ENCODE data around the gene DGKD.

DGKD gene

DNA sequence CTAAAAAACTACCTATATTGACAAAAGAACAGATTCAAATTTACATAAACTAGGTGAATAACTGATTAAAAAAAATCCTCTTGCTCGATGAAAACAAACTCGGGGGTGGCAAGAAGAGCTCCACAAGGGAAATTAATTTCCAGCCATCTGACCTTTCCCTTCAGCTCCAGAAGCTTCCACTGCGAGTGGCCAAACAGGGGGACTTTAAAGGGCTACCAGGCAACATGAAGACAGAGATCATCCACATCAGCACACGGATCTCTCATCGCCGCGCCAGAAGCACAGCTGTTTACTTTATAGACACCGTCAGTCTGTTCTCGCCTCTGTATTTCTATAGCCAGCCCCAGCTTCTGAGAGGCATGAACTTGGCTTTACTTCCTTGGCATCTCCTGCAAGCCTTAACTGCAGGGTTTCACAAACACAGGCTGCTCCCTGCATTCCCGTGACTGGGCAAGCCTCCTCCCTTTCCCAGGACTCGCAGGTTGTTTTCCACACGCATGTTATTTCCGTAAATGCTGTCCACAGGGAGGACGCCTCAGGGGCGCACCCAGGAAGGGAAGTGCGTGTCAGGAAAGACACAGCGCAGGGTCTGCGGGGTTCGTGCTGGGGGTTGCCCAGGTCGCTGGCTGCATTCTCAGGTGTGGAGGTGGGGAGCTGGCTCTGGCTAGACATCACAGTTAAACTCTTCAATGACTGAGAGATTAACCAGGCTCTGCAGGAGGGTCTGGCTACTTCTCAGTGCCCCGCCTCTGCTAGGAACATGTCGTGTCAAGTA, 127.3 kb downstream of the DGKD start:
- TF ChIP-seq POLR2AphosphoS5 (IDR thresholded peaks at IDR 0.05; ENCODE audit: low read depth, low read length) = no peak
- no peak for TF ChIP-seq SIN3A (IDR thresholded peaks at IDR 0.05; ENCODE audit: borderline replicate concordance, insufficient read depth, low read length)
- TF ChIP-seq FOXP2 (optimal IDR thresholded peaks at IDR 0.05; ENCODE audit: borderline replicate concordance, extremely low read depth, extremely low read length, insufficient read depth) = no peak
- TF ChIP-seq, protein P1, sequence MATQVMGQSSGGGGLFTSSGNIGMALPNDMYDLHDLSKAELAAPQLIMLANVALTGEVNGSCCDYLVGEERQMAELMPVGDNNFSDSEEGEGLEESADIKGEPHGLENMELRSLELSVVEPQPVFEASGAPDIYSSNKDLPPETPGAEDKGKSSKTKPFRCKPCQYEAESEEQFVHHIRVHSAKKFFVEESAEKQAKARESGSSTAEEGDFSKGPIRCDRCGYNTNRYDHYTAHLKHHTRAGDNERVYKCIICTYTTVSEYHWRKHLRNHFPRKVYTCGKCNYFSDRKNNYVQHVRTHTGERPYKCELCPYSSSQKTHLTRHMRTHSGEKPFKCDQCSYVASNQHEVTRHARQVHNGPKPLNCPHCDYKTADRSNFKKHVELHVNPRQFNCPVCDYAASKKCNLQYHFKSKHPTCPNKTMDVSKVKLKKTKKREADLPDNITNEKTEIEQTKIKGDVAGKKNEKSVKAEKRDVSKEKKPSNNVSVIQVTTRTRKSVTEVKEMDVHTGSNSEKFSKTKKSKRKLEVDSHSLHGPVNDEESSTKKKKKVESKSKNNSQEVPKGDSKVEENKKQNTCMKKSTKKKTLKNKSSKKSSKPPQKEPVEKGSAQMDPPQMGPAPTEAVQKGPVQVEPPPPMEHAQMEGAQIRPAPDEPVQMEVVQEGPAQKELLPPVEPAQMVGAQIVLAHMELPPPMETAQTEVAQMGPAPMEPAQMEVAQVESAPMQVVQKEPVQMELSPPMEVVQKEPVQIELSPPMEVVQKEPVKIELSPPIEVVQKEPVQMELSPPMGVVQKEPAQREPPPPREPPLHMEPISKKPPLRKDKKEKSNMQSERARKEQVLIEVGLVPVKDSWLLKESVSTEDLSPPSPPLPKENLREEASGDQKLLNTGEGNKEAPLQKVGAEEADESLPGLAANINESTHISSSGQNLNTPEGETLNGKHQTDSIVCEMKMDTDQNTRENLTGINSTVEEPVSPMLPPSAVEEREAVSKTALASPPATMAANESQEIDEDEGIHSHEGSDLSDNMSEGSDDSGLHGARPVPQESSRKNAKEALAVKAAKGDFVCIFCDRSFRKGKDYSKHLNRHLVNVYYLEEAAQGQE (IDR thresholded peaks at IDR 0.05; ENCODE audit: insufficient read depth in 1 of 2, low read depth in 2 of 2, low read length in 2 of 2) = no peak
- TF ChIP-seq TAF1 (IDR thresholded peaks at IDR 0.05; ENCODE audit: borderline replicate concordance, insufficient read depth, low read length) = no peak

- TF ChIP-seq POLR2AphosphoS5 (IDR thresholded peaks at IDR 0.05; ENCODE audit: low read depth, low read length) = no peak
- TF ChIP-seq FOXP2 (optimal IDR thresholded peaks at IDR 0.05; ENCODE audit: borderline replicate concordance, extremely low read depth, extremely low read length, insufficient read depth) = no peak
- TF ChIP-seq, protein P1 (IDR thresholded peaks at IDR 0.05; ENCODE audit: insufficient read depth in 1 of 2, low read depth in 2 of 2, low read length in 2 of 2) = no peak
- TF ChIP-seq TAF1 (IDR thresholded peaks at IDR 0.05; ENCODE audit: borderline replicate concordance, insufficient read depth, low read length) = no peak
- TF ChIP-seq SIN3A (IDR thresholded peaks at IDR 0.05; ENCODE audit: borderline replicate concordance, insufficient read depth, low read length) = no peak
Measured at GRCh38 chr2:233482616-233483015, 128.3 kb downstream of the DGKD start.

DNA sequence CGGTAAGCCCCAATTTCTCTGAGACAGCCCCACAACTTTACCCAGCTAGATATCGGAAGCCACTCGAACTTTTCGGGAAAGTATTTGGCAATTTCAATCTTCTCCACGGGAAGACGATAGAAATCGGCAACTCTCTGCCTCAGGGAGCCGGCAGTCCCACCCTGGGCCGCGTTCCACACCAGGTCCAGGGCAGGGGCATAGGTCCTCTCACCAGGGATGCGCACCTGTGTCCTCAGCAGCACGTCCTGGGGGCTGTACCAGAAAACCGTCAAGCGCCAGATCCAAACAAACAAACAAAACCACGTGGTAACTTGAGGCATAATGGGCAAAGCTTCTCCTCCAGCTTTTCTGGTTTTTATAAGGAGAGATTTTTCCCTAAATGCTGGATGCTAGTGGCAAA, 131.4 kb downstream of the DGKD start:
- TF ChIP-seq TAF1 (IDR thresholded peaks at IDR 0.05; ENCODE audit: borderline replicate concordance, insufficient read depth, low read length) (no peak), POLR2AphosphoS5 (IDR thresholded peaks at IDR 0.05; ENCODE audit: low read depth, low read length) (no peak), FOXP2 (optimal IDR thresholded peaks at IDR 0.05; ENCODE audit: borderline replicate concordance, extremely low read depth, extremely low read length, insufficient read depth) (no peak), SIN3A (IDR thresholded peaks at IDR 0.05; ENCODE audit: borderline replicate concordance, insufficient read depth, low read length) (no peak)
- TF ChIP-seq, protein P1 (IDR thresholded peaks at IDR 0.05; ENCODE audit: insufficient read depth in 1 of 2, low read depth in 2 of 2, low read length in 2 of 2) = no peak

DNA sequence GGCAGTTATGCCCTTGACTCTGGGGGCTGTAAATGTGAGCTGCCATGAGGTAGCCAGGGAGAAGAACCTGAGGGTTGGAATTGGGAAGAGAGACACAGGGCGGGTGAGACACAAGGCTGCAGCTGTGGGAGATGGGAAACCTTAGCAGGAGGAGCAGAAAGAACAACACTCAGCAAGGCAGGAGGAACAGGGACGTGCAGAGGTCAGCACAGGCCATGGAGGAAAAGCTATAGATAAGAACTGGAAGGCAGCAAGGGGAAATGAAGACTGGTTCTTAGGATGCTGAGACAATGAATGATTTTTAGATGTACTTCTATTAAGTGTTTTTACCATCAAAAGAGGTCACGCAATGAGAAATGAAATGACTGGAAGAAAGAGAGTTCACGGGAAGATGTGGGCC, 132.1 kb downstream of the DGKD start:
- TF ChIP-seq POLR2AphosphoS5 (IDR thresholded peaks at IDR 0.05; ENCODE audit: low read depth, low read length) = no peak

DNA sequence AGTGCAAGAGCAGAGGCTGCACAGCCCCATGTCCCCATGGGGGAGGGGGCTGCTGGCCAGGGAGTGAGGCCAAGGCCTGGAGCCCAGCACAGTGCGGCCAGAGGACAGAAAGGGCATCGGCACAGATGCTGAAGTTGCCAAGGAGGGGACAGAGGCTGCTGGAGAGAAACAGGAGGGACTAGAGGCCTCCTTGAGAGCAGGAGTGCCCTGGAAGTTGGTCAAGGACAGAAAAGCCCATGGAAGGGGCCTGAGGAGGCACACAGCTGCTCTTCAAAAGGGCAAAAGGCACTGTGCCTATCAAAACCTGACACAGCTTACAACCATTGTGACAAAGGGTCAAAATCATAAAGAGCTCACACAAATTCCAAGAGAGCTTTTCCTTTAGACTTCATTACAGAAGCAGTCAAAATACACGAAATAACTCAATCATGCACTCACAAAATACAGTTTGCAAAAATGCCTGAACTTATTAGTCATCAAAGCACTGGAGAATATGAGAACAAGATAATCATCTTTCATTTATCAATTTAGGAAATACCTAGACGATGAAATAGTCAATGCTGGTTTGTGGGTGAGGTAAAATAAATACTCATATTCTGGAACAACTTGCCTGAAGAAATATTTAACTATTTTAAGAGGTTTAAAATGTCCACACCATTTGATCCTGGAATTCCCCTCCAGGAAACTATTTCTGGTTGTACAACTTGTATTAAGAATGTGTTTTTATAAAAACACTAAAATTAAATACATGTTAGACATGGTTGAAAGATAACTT, 132.7 kb downstream of the DGKD start:
- TF ChIP-seq FOXP2 (optimal IDR thresholded peaks at IDR 0.05; ENCODE audit: borderline replicate concordance, extremely low read depth, extremely low read length, insufficient read depth) = no peak
- TF ChIP-seq, protein P1 (IDR thresholded peaks at IDR 0.05; ENCODE audit: insufficient read depth in 1 of 2, low read depth in 2 of 2, low read length in 2 of 2) = no peak
